Esophagus squamous epithelium (tissue), 5 donors: ENCODE data around the gene CTNNA2. TPM values are rescaled to one million over a fixed set of nuclear protein-coding genes. Genes with fewer than 3 reads are reported as not detected.

ENCODE experiments used
- DNase-seq: peaks from one replicate; lab custom pipeline; 2025; lab: John Stamatoyannopoulos, UW
- H3K27ac ChIP-seq, 4 donors: fragments of 200-600 bp; sonication (generic); one replicate each; pipeline ENCODE4 v1.5.1; 2016 to 2019; ENCODE audit warnings: mild to moderate bottlenecking in 1 of 4
- H3K27me3 ChIP-seq, 4 donors: fragments of 200-600 bp; sonication (generic); 1 replicate in 3 of 4; 2 replicates in 1 of 4; pipeline versions ENCODE4 v1.5.1 to v1.6.0; 2017 to 2021; ENCODE audit warnings: antibody characterized with exemption in 1 of 4
- H3K36me3 ChIP-seq, 3 donors: fragments of 200-600 bp; sonication (generic); one replicate each; pipeline ENCODE4 v1.5.1; 2016 to 2019
- H3K4me1 ChIP-seq, 3 donors: fragments of 200-600 bp; sonication (generic); one replicate each; pipeline ENCODE4 v1.5.1; 2017 to 2019
- H3K4me3 ChIP-seq, 4 donors: fragments of 200-600 bp; sonication (generic); 1 replicate in 3 of 4; 2 replicates in 1 of 4; pipeline ENCODE4 v1.5.1; 2016 to 2019; ENCODE audit warnings: mild to moderate bottlenecking in 2 of 4, moderate library complexity in 1 of 4
- H3K9me3 ChIP-seq, 3 donors: fragments of 200-600 bp; sonication (generic); one replicate each; pipeline ENCODE4 v1.5.1; 2016 to 2019
- POLR2A ChIP-seq, 4 donors: fragments of 450-650 bp; IDR thresholded peaks; one replicate each; pipeline ENCODE4 v1.6.1; 2017; ENCODE audit warnings: antibody characterized with exemption in 4 of 4, mild to moderate bottlenecking in 4 of 4, moderate library complexity in 3 of 4
- WGBS, 2 donors: methylation state at CpG; one replicate each; pipeline ENCODE4 v1.1.5; 2018; 5-methylcytosine and 5-hydroxymethylcytosine counted together
- intact Hi-C: fragments of 100-400 bp; cut with DNase I; formaldehyde crosslinking; loops from one replicate; pipeline ENCODE4 v1.15.0; 2022
- total RNA-seq, 4 donors: library from RNA; depleted of rRNA; stranded (reverse); fragments of >200 nt; gene quantifications; one replicate each; pipeline ENCODE4 v1.1.0, GENCODE V29; 2016
- TF ChIP-seq, protein P1 (sequence below), 6 experiments: fragments of 450-650 bp in 4 of 6; fragments of 200-600 bp in 2 of 6; sonication (generic) in 2 of 6; IDR thresholded peaks; one replicate each; pipeline ENCODE4 v1.5.1; 2016 to 2019; ENCODE audit warnings: antibody characterized with exemption in 6 of 6, mild to moderate bottlenecking in 4 of 6, moderate library complexity in 4 of 6
- donor health status: DM: yes; HTN: yes; CAD: no.

The CTNNA2 gene
- total RNA-seq, 4 donors from 2014 or later: not detected

GRCh38 chr2:80529466-80530165 is 1016.8 kb downstream of the CTNNA2 start:
- H3K9me3 ChIP-seq: no peaks in the 10 kb centered on the region
- TF ChIP-seq POLR2A (IDR thresholded peaks at IDR 0.05): no peak
- TF ChIP-seq, protein P1, sequence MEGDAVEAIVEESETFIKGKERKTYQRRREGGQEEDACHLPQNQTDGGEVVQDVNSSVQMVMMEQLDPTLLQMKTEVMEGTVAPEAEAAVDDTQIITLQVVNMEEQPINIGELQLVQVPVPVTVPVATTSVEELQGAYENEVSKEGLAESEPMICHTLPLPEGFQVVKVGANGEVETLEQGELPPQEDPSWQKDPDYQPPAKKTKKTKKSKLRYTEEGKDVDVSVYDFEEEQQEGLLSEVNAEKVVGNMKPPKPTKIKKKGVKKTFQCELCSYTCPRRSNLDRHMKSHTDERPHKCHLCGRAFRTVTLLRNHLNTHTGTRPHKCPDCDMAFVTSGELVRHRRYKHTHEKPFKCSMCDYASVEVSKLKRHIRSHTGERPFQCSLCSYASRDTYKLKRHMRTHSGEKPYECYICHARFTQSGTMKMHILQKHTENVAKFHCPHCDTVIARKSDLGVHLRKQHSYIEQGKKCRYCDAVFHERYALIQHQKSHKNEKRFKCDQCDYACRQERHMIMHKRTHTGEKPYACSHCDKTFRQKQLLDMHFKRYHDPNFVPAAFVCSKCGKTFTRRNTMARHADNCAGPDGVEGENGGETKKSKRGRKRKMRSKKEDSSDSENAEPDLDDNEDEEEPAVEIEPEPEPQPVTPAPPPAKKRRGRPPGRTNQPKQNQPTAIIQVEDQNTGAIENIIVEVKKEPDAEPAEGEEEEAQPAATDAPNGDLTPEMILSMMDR (IDR thresholded peaks at IDR 0.05): no peak

DNA sequence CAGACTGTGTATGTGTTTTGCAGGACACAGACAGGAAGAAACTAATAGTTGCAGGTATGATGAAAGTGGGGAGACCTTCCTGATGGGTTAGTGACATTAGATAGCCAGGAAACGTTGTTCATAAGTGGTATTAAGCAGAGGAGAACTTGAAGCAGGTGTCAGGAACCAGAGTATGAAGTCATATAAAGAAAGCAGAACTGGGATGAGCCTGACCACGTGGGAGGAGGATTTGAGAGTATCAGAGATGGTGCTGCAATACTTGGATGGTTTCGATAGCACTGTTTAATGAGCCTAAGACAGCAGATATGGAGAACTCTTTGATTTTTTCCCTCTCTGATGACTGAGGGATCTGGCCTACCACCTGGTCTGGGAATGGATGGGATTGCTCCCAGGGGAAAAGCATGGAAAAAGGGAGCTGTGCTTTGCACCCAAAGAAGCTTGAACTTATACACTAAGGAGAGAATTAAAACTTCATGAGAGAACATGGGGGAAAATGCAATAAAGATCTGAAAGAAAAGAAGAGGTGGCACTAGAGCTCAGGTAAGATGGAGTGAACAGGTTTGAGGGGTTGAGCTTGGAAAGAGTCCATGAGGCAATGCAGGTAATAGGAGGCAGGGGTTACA is 1017.7 kb downstream of the CTNNA2 start:
- Histone ChIP-seq H3K27me3 (no peaks in the 10 kb centered on the region), H3K4me1 (no peaks in the 10 kb centered on the region), H3K4me3 (no peak overlapping the region), H3K9me3 (no peaks in the 10 kb centered on the region), H3K36me3 (no peaks in the 10 kb centered on the region), H3K27ac (no peak overlapping the region)
- TF ChIP-seq, protein P1 (IDR thresholded peaks at IDR 0.05): no peak
- no peak for TF ChIP-seq POLR2A (IDR thresholded peaks at IDR 0.05)
- intact Hi-C loops: no loop called here
- no peak for DNase-seq
- WGBS, 2 donors: 25 to 46% methylated on average over 3 of the region's 3 CpGs

More at GRCh38 chr2:80529466-80530165, 1016.8 kb downstream of the CTNNA2 start:
- DNase-seq: no peak
- Histone ChIP-seq H3K4me3 (no peak overlapping the region), H3K4me1 (no peaks in the 10 kb centered on the region), H3K27me3 (no peaks in the 10 kb centered on the region), H3K36me3 (no peaks in the 10 kb centered on the region), H3K27ac (no peak overlapping the region)
- 55 to 73% methylated on average over 7 of the region's 7 CpGs for WGBS, 2 donors
- intact Hi-C loops: no loop called here

DNA sequence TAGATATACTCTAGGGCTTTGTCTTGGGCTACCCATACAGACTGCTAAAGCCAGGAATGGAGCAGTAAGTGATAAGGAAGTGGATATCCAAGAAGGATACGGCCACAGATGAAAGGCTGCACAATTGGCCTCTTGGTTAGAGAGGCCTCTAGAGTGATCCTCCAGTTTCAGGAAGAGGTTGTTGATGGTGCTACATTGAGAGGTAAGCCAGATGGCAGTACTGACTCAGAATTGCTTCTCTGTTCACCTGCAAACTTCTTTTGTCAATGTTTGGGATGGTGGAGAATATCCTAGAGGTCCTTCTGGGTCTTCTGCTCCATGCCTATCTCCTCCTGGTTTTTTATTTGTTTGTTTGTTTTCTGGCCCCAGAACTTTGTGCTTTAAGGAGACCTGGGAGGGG is 1018.5 kb downstream of the CTNNA2 start:
- WGBS, 2 donors: 78% methylated on average over 1 of the region's 1 CpG; no CpG with 5 or more reads in 1 of the 2 donors
- intact Hi-C loops: no loop called here
- H3K27ac ChIP-seq: no peak overlapping the region
- no peak overlapping the region for H3K4me3 ChIP-seq
- no peaks in the 10 kb centered on the region for H3K4me1 ChIP-seq
- DNase-seq: no peak
- no peaks in the 10 kb centered on the region for H3K36me3 ChIP-seq
- H3K9me3 ChIP-seq: no peaks in the 10 kb centered on the region
- no peak for TF ChIP-seq POLR2A (IDR thresholded peaks at IDR 0.05)
- TF ChIP-seq, protein P1 (IDR thresholded peaks at IDR 0.05): no peak
- no peaks in the 10 kb centered on the region for H3K27me3 ChIP-seq

GRCh38 chr2:80545420-80546210 is 1032.8 kb downstream of the CTNNA2 start:
- H3K27me3 ChIP-seq: no peaks in the 10 kb centered on the region
- H3K27ac ChIP-seq: no peak overlapping the region
- no peak for DNase-seq
- H3K4me3 ChIP-seq: no peak overlapping the region
- TF ChIP-seq, protein P1 (IDR thresholded peaks at IDR 0.05): no peak
- TF ChIP-seq POLR2A (IDR thresholded peaks at IDR 0.05): no peak
- intact Hi-C loops: no loop called here
- 67 to 73% methylated on average over 13 of the region's 13 CpGs for WGBS, 2 donors
- H3K9me3 ChIP-seq: no peaks in the 10 kb centered on the region
- H3K36me3 ChIP-seq: no peaks in the 10 kb centered on the region
- H3K4me1 ChIP-seq: peaks cover 0 to 19% (median 0%) of the 10 kb centered on the region in 3 donors
